NOMO-1 treated with DMSO at 0.1 percent for 48 hours (cell line): Measurements from ENCODE around the gene TXLNA.
A peak's percentile ranks its signal among the peaks of the same experiment; 100 is the strongest.

ENCODE experiments used
- DNase-seq: peaks from one replicate; lab custom pipeline; 2025; ENCODE audit not compliant: unreplicated experiment; lab: John Stamatoyannopoulos, UW

TXLNA gene

DNA sequence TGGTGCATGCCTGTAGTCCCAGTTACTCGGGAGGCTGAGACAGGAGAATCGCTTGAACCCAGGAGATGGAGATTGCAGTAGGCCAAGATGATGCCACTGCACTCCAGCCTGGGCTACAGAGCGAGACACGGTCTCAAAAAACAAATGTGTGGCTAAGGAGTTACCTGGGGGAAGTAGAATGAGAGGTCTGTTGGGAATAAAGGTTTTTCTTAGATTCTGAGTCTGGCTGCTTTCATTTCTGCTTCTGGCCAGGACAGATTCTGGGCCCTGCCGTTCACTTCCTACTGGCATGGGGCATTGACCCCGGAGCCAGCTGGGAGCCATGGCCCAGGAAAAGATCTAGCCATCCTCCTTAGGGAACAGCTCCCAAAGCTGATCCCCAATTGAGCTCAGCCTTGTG is 29.0 kb downstream of the TXLNA start:
- no peak for DNase-seq

DNA sequence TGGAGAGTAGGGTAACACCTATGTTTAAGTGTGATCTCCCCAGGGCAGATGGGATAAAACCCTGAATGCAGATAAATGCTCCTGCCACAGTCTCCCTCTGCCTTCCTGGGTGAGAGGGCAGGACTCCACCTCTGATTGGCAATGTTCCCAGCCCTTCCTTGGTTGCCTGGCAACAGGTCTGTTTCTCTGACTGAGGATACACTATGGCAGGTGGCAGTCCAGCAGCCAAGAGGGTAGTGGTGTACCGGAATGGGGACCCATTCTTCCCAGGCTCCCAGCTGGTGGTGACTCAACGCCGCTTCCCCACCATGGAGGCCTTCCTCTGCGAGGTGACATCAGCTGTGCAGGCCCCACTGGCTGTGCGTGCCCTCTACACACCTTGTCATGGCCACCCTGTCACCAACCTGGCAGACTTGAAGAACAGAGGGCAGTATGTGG is 29.4 kb downstream of the TXLNA start, which contains the start of gene DCDC2B:
TSS of gene DCDC2B (plus strand) at position 199 of the 438 bp plus-strand sequence. CDS start at position 204, 5 bp downstream.
- no peak for DNase-seq

GRCh38 chr1:32215629-32216480 is 36.4 kb downstream of the TXLNA start:
- DNase-seq: peak; percentile 50

GRCh38 chr1:32216566-32216965 is 37.1 kb downstream of the TXLNA start:
- no peak for DNase-seq

- DNase-seq: no peak
These were observed 39.5 kb downstream of the TXLNA start for GRCh38 chr1:32219022-32219421.

DNA sequence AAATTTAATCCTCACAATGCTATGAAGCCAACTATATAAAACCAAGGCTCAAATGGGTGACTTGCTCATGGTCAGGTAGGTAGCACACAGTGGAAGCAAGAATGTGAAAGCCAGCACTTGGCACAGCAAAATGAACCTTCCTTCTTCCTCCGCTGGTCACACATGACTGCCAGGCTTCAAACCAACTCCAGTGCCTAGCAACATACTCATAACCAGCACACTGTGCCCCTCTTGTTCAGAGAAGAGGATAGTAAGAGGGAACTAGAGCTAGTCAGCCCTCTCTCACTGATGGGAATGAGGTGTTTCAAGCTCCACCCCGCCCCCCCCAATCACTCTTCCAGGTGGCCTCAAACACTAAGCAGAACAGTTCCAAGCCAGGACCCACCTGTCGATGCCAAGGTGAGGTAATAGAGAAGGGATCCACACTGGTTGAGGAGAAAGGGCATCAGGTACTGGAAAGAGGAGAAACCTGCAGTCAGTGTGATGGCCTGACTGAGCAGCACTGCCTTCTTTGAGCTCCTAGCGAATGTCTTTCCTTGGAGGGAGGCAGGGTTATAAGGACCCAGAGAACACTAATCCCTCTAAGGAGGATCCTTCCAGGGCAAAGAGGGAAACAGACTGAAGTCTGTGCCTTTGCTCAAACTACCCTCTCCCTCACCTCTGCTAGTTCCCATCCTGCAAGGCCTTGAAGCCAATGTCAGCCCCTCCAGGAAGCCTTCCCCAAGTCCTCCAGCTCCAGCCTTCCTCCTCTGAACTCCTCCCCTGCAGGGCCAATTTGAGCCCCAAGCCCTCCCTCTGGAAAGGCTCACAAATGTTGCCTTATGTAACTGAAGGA is 41.5 kb downstream of the TXLNA start:
- DNase-seq: no peak

DNA sequence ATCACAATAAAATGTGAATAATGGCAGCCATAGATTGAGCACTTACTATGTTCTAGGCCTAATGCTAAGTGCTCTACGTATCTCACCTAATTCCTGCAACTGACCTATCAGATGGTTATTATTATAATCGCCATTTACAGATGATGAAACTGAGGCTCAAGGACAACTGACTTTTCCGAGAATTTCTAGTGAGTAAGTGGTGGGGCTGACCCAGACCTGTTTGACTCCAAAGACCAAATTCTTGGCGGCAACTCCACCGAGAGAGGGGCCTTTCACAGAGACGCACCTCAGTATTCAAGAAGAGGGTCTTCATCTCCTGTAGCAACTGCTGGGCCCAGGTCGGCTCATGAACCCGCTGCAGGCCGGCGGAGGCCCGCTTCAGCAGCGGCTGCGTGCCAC is 42.1 kb downstream of the TXLNA start:
- no peak for DNase-seq

GRCh38 chr1:32221980-32222755 is 42.7 kb downstream of the TXLNA start, which contains the start of the genes EIF3I and TMEM234:
EIF3I (plus strand) TSS chr1:32222407; CDS start chr1:32222442, 35 bp downstream.
TMEM234 (minus strand) TSS chr1:32222353; CDS start chr1:32222322, 31 bp downstream.
- DNase-seq: peak; percentile 92

DNA sequence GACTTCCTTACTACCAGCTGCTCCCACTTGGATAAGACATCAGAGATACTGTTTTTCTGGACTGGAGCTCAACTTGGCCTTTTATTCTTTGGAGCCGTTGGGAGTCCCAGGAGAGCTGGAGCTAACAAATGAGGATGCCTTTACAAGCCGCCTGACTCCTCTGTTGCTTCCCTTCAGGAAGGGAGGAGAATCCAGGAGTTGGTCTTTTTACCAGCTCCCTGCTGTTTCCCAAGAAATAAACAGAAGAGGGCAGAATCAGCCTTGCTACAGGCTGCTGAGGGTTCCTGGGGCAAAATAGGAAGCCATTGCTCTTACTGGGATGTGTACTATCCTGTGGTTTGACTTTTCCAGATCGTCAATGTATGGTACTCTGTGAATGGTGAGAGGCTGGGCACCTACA is 44.2 kb downstream of the TXLNA start:
- no peak for DNase-seq

GRCh38 chr1:32224285-32224684 is 44.8 kb downstream of the TXLNA start:
- DNase-seq: no peak

GRCh38 chr1:32228771-32229170 is 49.3 kb downstream of the TXLNA start:
- DNase-seq: no peak

DNA sequence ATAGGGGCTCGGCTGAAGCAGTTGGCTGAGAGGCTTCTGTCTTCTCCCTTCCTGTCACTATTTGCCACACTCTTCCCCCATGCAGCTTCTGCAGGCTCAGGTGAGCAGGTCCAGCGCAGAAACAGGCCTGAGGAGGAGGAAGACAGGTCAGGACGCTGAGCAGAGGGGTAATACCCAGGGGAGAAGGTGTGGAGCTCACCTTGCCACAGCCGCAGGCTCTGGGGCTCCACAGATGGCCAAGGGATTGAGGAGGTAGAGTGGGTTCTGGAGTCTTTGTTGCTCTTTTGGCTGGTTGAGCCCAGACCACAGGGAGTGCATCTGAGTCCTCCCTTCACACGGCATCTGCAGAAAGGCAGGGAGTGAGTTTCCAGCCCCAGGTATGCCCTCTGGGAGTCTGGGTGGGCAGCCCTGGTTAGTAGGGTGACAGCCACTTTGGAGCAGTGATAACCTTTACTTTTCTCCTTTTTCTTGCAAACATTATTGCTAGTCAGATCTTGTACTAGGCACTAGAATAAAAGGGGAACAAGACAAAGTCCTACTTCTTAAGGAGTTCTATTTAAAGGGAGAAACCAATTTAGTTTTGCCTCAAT is 52.5 kb downstream of the TXLNA start:
- no peak for DNase-seq

DNA sequence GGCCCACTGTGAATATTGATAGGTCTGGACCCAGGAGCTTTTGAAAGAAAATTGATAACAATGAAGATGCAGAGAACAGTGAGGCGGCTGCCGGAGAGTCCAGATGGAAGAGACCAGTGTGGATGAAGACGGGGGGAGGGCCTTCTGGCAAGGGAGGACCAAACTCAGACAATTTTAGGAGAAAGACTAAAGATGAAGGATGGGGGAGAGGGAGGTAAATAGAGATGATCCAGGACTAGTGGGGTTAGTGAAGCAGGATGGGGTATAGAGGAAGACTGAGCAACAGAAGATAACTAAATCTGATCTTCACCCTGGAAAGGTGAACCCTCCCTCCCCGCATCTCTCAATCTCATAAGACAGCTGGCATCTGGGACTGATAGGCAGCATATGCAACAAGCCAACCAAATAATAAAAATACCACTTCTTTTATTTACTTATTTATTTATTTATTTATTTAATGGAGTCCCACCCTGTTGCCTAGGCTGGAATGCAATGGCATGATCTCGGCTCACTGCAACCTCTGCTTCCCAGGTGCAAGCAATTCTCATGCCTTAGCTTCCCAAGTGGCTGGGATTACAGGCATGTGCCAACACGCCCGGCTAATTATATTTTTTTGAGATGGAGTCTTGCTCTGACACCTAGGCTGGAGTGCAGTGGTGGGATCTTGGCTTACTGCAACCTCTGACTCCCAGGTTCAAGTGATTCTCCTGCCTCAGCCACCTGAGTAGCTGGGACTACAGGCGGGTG is 53.3 kb downstream of the TXLNA start:
- DNase-seq: no peak

- no peak for DNase-seq
These were observed 55.3 kb downstream of the TXLNA start for GRCh38 chr1:32234792-32235191.

GRCh38 chr1:32239337-32239736 is 59.9 kb downstream of the TXLNA start:
- no peak for DNase-seq

DNA sequence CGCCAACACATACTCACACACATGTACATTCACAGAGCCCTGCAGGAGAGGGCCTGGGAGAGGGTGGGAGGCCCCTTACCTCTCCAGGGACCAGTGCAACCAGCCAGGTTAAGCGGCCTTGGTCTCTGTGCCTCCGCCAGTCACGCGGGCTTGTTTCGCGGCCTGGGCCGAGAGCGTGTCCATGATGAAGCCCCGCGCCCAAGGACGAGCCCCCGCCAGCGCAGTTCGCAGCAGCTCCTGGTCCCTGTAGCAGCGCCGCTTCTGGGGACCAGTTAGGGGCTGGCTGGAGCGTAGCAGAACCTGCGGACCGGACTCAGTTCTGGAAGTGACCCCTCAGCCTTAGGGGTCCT is 60.3 kb downstream of the TXLNA start:
- no peak for DNase-seq

DNA sequence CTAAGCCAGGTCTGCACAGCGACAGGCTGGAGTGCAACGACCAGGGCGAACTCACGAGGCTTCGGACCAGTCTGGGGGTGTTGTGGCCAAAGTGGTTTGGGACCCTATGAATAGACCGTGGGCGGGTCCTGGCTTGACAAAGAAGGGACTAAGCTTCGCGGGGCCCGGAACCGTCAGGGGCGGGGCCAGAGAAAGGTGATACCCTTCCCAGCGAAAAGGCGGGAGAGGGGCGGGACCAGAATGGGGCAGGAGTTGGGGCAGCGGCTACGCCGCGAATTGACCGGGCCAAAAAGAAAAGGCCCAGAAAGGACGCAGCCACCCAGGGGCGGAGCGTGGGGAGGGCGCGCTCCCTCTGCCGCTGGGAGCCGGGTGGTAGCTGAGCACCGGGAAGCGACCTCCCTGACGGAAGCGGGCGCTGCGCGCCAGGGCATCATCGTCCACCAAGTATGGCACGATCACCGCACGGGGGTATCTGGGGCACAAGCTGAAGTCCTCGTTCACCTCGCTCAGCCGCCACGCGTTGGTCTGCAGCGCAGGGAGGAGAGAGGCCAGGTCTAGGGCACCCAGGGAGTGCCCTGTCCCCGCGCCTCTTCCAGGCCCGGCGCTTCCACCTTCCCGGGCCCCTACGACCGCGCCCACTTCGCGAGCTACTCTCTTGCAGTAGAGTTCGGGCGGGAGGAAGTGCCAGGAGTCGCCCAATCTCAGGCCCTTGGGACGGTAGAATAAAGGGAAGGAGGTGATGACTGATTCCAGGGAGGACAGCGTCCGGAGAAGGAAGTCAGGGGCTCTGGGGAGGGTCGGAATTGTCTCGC is 60.9 kb downstream of the TXLNA start:
- peak; percentile 56 for DNase-seq

DNA sequence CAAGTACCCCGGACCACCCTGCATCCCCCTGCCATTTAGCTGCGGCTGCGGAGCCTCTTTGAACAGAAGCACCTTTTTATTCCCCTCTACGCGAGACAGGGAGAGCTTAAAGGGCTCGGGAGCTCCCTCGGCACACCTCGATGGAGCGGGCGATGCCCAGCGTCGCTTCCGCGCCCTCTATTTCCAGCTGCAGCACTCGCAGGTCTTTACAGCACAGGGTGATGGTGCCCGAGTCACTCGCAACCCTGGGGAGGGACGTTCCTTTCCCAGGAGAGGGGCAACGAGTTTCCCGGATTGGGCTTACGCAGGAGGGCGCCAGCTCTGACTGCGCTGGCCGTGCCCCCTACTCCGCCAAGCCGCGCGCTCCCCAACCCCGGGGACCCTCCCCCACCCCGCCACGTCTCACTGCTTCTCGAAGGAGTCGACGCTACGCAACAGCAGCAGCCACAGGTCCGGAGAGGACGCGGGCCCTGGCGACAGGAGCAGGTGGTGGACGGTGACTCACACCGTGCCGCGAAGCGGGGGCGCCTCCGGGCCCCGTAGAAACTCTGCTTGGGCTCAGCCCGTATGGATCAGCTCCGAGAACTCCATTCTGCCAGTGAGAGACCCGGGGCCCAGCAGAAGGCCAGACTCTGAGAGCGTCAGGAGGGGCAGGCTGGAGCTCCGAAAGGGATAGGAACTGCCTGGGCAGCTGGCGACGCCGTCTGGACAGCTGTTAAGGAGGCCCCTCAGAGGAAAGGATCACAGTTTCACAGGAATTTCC is 61.7 kb downstream of the TXLNA start:
- peak; percentile 9 for DNase-seq
